Astrocyte of the spinal cord (primary cell): ENCODE data around the gene COL4A3.
A peak's percentile ranks its signal among the peaks of the same experiment; 100 is the strongest.

ENCODE experiments used
- DNase-seq: peaks from one replicate; pipeline ENCODE4 v3.0.0; 2011; ENCODE audit warnings: low read depth, low spot score
- H3K4me3 ChIP-seq: 2 replicates; pipeline ENCODE4 v1.5.1; 2011; ENCODE audit warnings: low read depth, mild to moderate bottlenecking, low read length, moderate library complexity
- CTCF ChIP-seq: IDR thresholded peaks from 2 replicates; pipeline ENCODE4 v1.5.1; 2012; ENCODE audit warnings: low read depth, mild to moderate bottlenecking, low read length, inconsistent platforms
- in situ Hi-C: cut with HindIII; loops from 2 replicates; pipeline ENCODE4 v1.10.0; 2017; ENCODE audit warnings: low sequenced_read_pairs

Gene COL4A3

DNA sequence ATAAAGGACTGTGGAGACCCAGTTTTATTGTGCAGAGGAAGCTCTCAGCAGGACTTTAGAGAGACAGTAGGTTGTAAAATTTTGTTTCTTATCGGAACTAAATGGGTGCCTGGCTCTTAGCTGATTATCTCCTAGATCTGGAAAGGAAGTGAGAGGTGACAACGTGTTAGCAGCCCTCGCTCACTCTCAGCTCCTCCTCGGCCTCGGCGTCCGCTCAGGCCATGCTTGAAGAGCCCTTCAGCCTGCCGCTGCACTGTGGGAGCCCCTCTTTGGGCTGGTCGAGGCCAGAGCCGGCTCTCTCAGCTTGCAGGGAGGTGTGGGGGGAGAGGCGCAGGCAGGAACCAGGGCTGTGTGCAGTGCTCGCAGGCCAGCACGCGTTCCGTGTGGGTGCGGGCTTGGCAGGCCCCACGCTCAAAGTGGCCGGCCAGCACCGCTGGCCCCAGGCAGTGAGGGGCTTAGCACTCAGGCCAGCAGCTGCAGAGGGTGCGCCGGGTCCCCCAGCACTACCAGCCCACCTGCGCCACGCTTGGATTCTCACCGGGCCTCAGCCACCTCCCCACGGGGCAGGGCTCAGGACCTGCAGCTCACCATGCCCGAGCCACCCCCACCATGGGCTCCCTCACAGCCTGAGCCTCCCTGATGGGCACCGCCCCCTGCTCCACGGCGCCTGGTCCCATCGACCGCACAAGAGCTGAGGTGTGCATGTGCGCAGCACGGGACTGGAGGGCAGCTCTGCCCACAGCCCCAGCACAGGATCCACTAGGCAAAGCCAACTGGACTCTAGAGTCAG lies 156.1 kb downstream of the COL4A3 start:
- H3K4me3 ChIP-seq: no peak overlapping the region
- in situ Hi-C loops: no loop called here
- DNase-seq: no peak
- TF ChIP-seq CTCF: no peak

GRCh38 chr2:227322530-227323205 lies 158.2 kb downstream of the COL4A3 start:
- no peak overlapping the region for H3K4me3 ChIP-seq
- in situ Hi-C loops: no loop called here
- DNase-seq: no peak
- no peak for TF ChIP-seq CTCF

DNA sequence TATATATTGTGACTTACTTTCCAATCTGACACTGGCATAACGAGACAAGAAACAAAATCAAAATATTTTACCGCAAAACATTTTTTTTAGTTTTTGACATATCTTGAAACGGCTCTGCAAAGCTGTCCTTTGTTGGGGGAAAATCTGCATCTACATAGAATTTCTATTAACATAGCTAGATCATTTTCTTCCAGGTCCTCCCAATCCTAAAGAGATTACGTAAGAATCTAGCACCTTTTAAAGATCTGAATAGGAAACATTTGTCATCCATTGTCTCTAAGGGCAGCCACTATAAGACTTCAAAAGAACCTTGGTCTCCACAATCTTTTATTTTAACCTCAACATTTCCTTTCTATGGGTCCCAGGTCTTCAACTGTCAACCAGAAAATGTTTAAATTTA lies 159.4 kb downstream of the COL4A3 start:
- in situ Hi-C loops: no loop called here
- no peak for TF ChIP-seq CTCF
- no peak overlapping the region for H3K4me3 ChIP-seq
- no peak for DNase-seq

DNA sequence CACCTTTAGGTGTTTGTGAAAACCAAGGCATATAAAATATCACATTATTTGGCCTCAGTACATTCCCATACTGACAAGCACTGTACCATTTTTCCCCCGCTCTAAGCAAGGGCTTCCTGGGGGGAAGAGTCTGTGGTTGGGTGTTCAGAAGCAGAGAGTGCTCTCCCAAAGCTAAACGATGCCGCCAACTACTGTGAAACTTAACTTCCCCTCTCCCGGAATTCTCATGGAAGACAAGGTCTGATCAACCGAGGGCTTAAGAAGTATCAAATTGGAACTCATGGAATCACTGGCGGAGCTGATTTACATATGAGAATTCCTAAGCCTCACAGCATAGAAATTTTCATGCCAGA lies 160.2 kb downstream of the COL4A3 start:
- no peak for TF ChIP-seq CTCF
- H3K4me3 ChIP-seq: peak overlapping the region; percentile 92
- in situ Hi-C loops: no loop called here
- no peak for DNase-seq

GRCh38 chr2:227324995-227325838 lies 160.8 kb downstream of the COL4A3 start, which contains the start of gene MFF:
Gene MFF, plus strand, starts transcription at chr2:227325251. Its CDS starts 5,415 bp downstream, at chr2:227330666.
- in situ Hi-C loops: no loop called here
- peak; percentile 94 for DNase-seq
- TF ChIP-seq CTCF: peak; percentile 20
- peak within 1 kb of the TSS; percentile 92 for H3K4me3 ChIP-seq

GRCh38 chr2:227325839-227326195 lies 161.4 kb downstream of the COL4A3 start:
- in situ Hi-C loops: no loop called here
- peak overlapping the region; percentile 92 for H3K4me3 ChIP-seq
- no peak for TF ChIP-seq CTCF
- peak; percentile 57 for DNase-seq
